ENCODE data around the gene BRSK1. TPM values are rescaled to one million over a fixed set of nuclear protein-coding genes. Genes with fewer than 3 reads are reported as not detected.

The BRSK1 gene
- total RNA-seq, 2 donors from 2014 or later = 6.7 to 8.4 TPM

Other genes with a start within 250 kb of the BRSK1 start
- under 1 TPM in 1 of 2 donors, not detected in 1; 0.75 TPM for gene GP6, start 245.7 kb upstream of the BRSK1 start, total RNA-seq
- gene RDH13, start 220.8 kb upstream of the BRSK1 start, total RNA-seq = 10 to 100 TPM; 15.9 to 16.0 TPM
- 1 to 10 TPM; 1.2 to 2.6 TPM for gene EPS8L1, start 208.1 kb upstream of the BRSK1 start, total RNA-seq
- 10 to 100 TPM; 52.7 to 76.5 TPM for gene PPP1R12C, start 166.4 kb upstream of the BRSK1 start, total RNA-seq
- gene TNNT1, start 134.8 kb upstream of the BRSK1 start, total RNA-seq = 1 to 10 TPM in 1 of 2 donors, not detected in 1; 1.3 TPM
- not detected for gene TNNI3, start 126.3 kb upstream of the BRSK1 start, total RNA-seq
- gene DNAAF3, start 117.4 kb upstream of the BRSK1 start, total RNA-seq = under 1 TPM; 0.55 to 0.95 TPM
- gene SYT5, start 103.7 kb upstream of the BRSK1 start, total RNA-seq = not detected
- gene PTPRH, start 74.5 kb upstream of the BRSK1 start, total RNA-seq = under 1 TPM in 1 of 2 donors, not detected in 1; 0.19 TPM
- 1 to 10 TPM; 7.7 to 8.1 TPM for gene TMEM86B, start 55.2 kb upstream of the BRSK1 start, total RNA-seq
- gene PPP6R1, start 25.0 kb upstream of the BRSK1 start, total RNA-seq = 100 to 1,000 TPM; 160 to 225 TPM
- 10 to 100 TPM; 24.9 to 40.8 TPM for gene HSPBP1, start 3.9 kb upstream of the BRSK1 start, total RNA-seq
- gene TMEM150B, start 41.3 kb downstream of the BRSK1 start, total RNA-seq = not detected
- gene KMT5C, start 55.9 kb downstream of the BRSK1 start, total RNA-seq = 10 to 100 TPM; 30.7 to 56.2 TPM
- under 1 TPM; 0.39 to 0.95 TPM for gene COX6B2, start 70.7 kb downstream of the BRSK1 start, total RNA-seq
- not detected for gene GARIN5B, start 79.3 kb downstream of the BRSK1 start, total RNA-seq
- gene IL11, start 86.5 kb downstream of the BRSK1 start, total RNA-seq = under 1 TPM in 1 of 2 donors, not detected in 1; 0.32 TPM
- gene TMEM190, start 92.8 kb downstream of the BRSK1 start, total RNA-seq = not detected
- 1 to 10 TPM; 4.5 to 7.8 TPM for gene TMEM238, start 100.3 kb downstream of the BRSK1 start, total RNA-seq
- gene RPL28, start 101.9 kb downstream of the BRSK1 start, total RNA-seq = 1,000 to 10,000 TPM; 2,540 to 2,693 TPM
- gene UBE2S, start 123.8 kb downstream of the BRSK1 start, total RNA-seq = 100 to 1,000 TPM; 192 to 343 TPM
- gene SHISA7, start 159.3 kb downstream of the BRSK1 start, total RNA-seq = not detected
- gene ISOC2, start 177.6 kb downstream of the BRSK1 start, total RNA-seq = 10 to 100 TPM; 22.1 to 41.5 TPM
- gene C19orf85, start 180.8 kb downstream of the BRSK1 start, total RNA-seq = not detected
- gene ZNF628, start 192.6 kb downstream of the BRSK1 start, total RNA-seq = 10 to 100 TPM in 1 of 2 donors, 1 to 10 TPM in 1; 7.4 to 14.2 TPM
- 10 to 100 TPM in 1 of 2 donors, 1 to 10 TPM in 1; 5.1 to 18.2 TPM for gene NAT14, start 201.2 kb downstream of the BRSK1 start, total RNA-seq
- gene SSC5D, start 204.4 kb downstream of the BRSK1 start, total RNA-seq = under 1 TPM; 0.39 to 0.53 TPM

Data from activated naive CD4-positive, alpha-beta T cell treated with anti-CD3 and anti-CD28 coated beads, Interleukin-2, amount 50 U/mL, for 72 hours (primary cell).